Small intestine (tissue), 7 donors: Measurements from ENCODE around the gene ACVR1. TPM values are rescaled to one million over a fixed set of nuclear protein-coding genes. Genes with fewer than 3 reads are reported as not detected.
A peak's percentile ranks its signal among the peaks of the same experiment; 100 is the strongest.

ENCODE experiments used
- DNase-seq, 2 donors: peaks; one replicate each; pipeline versions ENCODE4 v3.0.0 to v3.0.0-alpha.2; 2013
- FAIRE-seq: peaks from 2 replicates; lab custom pipeline; 2012; peaks lifted over from hg19 to GRCh38; lab: Jason Lieb, UNC
- H3K27ac ChIP-seq, 3 donors: one replicate each; pipeline ENCODE4 v1.5.1; 2013; ENCODE audit warnings: low read length in 2 of 3, mild to moderate bottlenecking in 2 of 3, control low read depth in 1 of 3, inconsistent platforms in 1 of 3, low read depth in 1 of 3, moderate library complexity in 1 of 3
- H3K27me3 ChIP-seq, 3 donors: one replicate each; pipeline ENCODE4 v1.6.1; 2013; ENCODE audit warnings: low read length in 3 of 3, inconsistent platforms in 1 of 3; ENCODE audit not compliant: control insufficient read depth in 3 of 3, insufficient read depth in 3 of 3
- H3K36me3 ChIP-seq, 3 donors: one replicate each; pipeline ENCODE4 v1.6.1; 2013; ENCODE audit warnings: low read length in 3 of 3, inconsistent platforms in 1 of 3, low read depth in 1 of 3, mild to moderate bottlenecking in 1 of 3, moderate library complexity in 1 of 3; ENCODE audit not compliant: control insufficient read depth in 3 of 3, insufficient read depth in 2 of 3
- H3K4me1 ChIP-seq, 3 donors: one replicate each; pipeline ENCODE4 v1.6.1; 2013; ENCODE audit warnings: low read length in 2 of 3, inconsistent platforms in 1 of 3, low read depth in 1 of 3, mild to moderate bottlenecking in 1 of 3, moderate library complexity in 1 of 3; ENCODE audit not compliant: control insufficient read depth in 3 of 3, insufficient read depth in 2 of 3
- H3K4me3 ChIP-seq, 3 donors: one replicate each; pipeline ENCODE4 v1.5.1; 2013; ENCODE audit warnings: low read length in 3 of 3, control low read depth in 1 of 3, inconsistent platforms in 1 of 3, low read depth in 1 of 3, mild to moderate bottlenecking in 1 of 3, moderate library complexity in 1 of 3
- H3K9me3 ChIP-seq, 2 donors: one replicate each; pipeline ENCODE4 v1.6.1; 2013; ENCODE audit warnings: low read depth in 1 of 2, low read length in 1 of 2; ENCODE audit not compliant: control insufficient read depth in 2 of 2, insufficient read depth in 1 of 2
- WGBS, 3 donors: extraction: QIAGEN DNeasy Blood & Tissue Kit; methylation state at CpG; one replicate each; pipeline ENCODE4 v1.1.7; 2013; 5-methylcytosine and 5-hydroxymethylcytosine counted together
- polyA plus RNA-seq, 4 donors: library from polyadenylated mRNA; stranded (reverse) in 3 of 4; unstranded in 1 of 4; fragments of 200-250 nt in 3 of 4; fragments of 120-200 nt in 1 of 4; gene quantifications; one replicate each; pipeline versions ENCODE4 v1.2.1 to v1.2.3, GENCODE V29; 2013
- donor health status: healthy with polysubstance abuse.
- donor health status: control.
- donor health status: control.
- donor health status: Bipolar disorder and iron deficiency.
- donor health status: healthy.

Gene ACVR1
- polyA plus RNA-seq, 4 donors, result 2.2 to 19.6 (median 8.4) TPM

- WGBS, 3 donors, result 9 to 36% (median 20%) methylated on average over 13 of the region's 13 CpGs
- peak overlapping the region in 1 of 3 donors; percentile 16 for H3K4me3 ChIP-seq
- H3K27ac ChIP-seq, result peak overlapping the region; percentile 84 to 87 (median 84)
- H3K4me1 ChIP-seq, result peaks cover 9 to 61% (median 28%) of the 10 kb centered on the region in 3 donors
- DNase-seq (peak; percentile 67 to 73), FAIRE-seq (no peak)
- H3K9me3 ChIP-seq, result no peaks in the 10 kb centered on the region
- H3K27me3 ChIP-seq, result no peaks in the 10 kb centered on the region
- peaks cover 0 to 10% (median 2%) of the 10 kb centered on the region in 3 donors for H3K36me3 ChIP-seq
Observed at GRCh38 chr2:157837851-157838441, 38.2 kb downstream of the ACVR1 start.

GRCh38 chr2:157836531-157836930 lies 39.6 kb downstream of the ACVR1 start:
- Histone ChIP-seq H3K27me3 (no peaks in the 10 kb centered on the region), H3K9me3 (no peaks in the 10 kb centered on the region), H3K4me1 (peaks cover 6 to 54% (median 31%) of the 10 kb centered on the region in 3 donors), H3K36me3 (peaks cover 0 to 10% (median 2%) of the 10 kb centered on the region in 3 donors), H3K4me3 (no peak overlapping the region), H3K27ac (peak overlapping the region; percentile 27 to 84 (median 67))
- FAIRE-seq (no peak), DNase-seq (peak; percentile 73 to 87)
- 42 to 70% (median 68%) methylated on average over 3 of the region's 3 CpGs for WGBS, 3 donors

GRCh38 chr2:157835425-157835824 lies 40.7 kb downstream of the ACVR1 start:
- DNase-seq, result no peak
- Histone ChIP-seq H3K27me3 (no peaks in the 10 kb centered on the region), H3K27ac (no peak overlapping the region), H3K36me3 (peaks cover 0 to 10% (median 2%) of the 10 kb centered on the region in 3 donors), H3K4me1 (peaks cover 6 to 51% (median 22%) of the 10 kb centered on the region in 3 donors), H3K9me3 (no peaks in the 10 kb centered on the region), H3K4me3 (no peak overlapping the region)
- FAIRE-seq, result no peak
- WGBS, 3 donors, result 87 to 93% (median 89%) methylated on average over 1 of the region's 1 CpG

- H3K4me1 ChIP-seq, result peaks cover 6 to 47% (median 21%) of the 10 kb centered on the region in 3 donors
- H3K4me3 ChIP-seq, result no peak overlapping the region
- no peak overlapping the region for H3K27ac ChIP-seq
- FAIRE-seq (no peak), DNase-seq (no peak)
- H3K36me3 ChIP-seq, result peaks cover 0 to 10% (median 2%) of the 10 kb centered on the region in 3 donors
- no peaks in the 10 kb centered on the region for H3K27me3 ChIP-seq
- no peaks in the 10 kb centered on the region for H3K9me3 ChIP-seq
- 88 to 96% (median 95%) methylated on average over 4 of the region's 4 CpGs for WGBS, 3 donors
Observed at GRCh38 chr2:157835006-157835405, 41.1 kb downstream of the ACVR1 start.

- H3K27ac ChIP-seq, result no peak overlapping the region
- FAIRE-seq, result no peak
- peaks cover 0 to 8% (median 2%) of the 10 kb centered on the region in 3 donors for H3K36me3 ChIP-seq
- no peak for DNase-seq
- H3K4me1 ChIP-seq, result peaks cover 2 to 34% (median 13%) of the 10 kb centered on the region in 3 donors
- no peaks in the 10 kb centered on the region for H3K9me3 ChIP-seq
- no peaks in the 10 kb centered on the region for H3K27me3 ChIP-seq
- H3K4me3 ChIP-seq, result no peak overlapping the region
- WGBS, 3 donors, result 87 to 100% (median 94%) methylated on average over 1 of the region's 1 CpG
Observed at GRCh38 chr2:157833721-157834120, 42.4 kb downstream of the ACVR1 start.

- FAIRE-seq (no peak), DNase-seq (no peak)
- Histone ChIP-seq H3K27me3 (no peaks in the 10 kb centered on the region), H3K36me3 (peaks cover 0 to 8% (median 2%) of the 10 kb centered on the region in 3 donors), H3K27ac (peak overlapping the region in 2 of 3 donors; percentile 47 to 52), H3K9me3 (no peaks in the 10 kb centered on the region), H3K4me3 (no peak overlapping the region), H3K4me1 (peaks cover 0 to 19% (median 9%) of the 10 kb centered on the region in 3 donors)
- WGBS, 3 donors, result 83 to 87% (median 86%) methylated on average over 3 of the region's 3 CpGs
Observed at GRCh38 chr2:157831573-157832315, 44.4 kb downstream of the ACVR1 start.

GRCh38 chr2:157830696-157831570 lies 45.2 kb downstream of the ACVR1 start:
- Histone ChIP-seq H3K36me3 (peaks cover 0 to 11% (median 2%) of the 10 kb centered on the region in 3 donors), H3K4me1 (peaks cover 0 to 11% (median 3%) of the 10 kb centered on the region in 3 donors), H3K4me3 (no peak overlapping the region), H3K27ac (peak overlapping the region; percentile 3 to 47 (median 17)), H3K9me3 (no peaks in the 10 kb centered on the region), H3K27me3 (no peaks in the 10 kb centered on the region)
- WGBS, 3 donors, result 43 to 46% (median 43%) methylated on average over 2 of the region's 2 CpGs
- FAIRE-seq (no peak), DNase-seq (peak; percentile 71 to 80)

GRCh38 chr2:157830266-157830665 lies 45.9 kb downstream of the ACVR1 start:
- no peak for DNase-seq
- H3K27ac ChIP-seq, result peak overlapping the region in 1 of 3 donors; percentile 47

More at GRCh38 chr2:157830266-157830665, 45.9 kb downstream of the ACVR1 start:
- Histone ChIP-seq H3K36me3 (peaks cover 0 to 11% (median 2%) of the 10 kb centered on the region in 3 donors), H3K9me3 (no peaks in the 10 kb centered on the region), H3K4me3 (no peak overlapping the region), H3K4me1 (peaks cover 0 to 10% (median 2%) of the 10 kb centered on the region in 3 donors), H3K27me3 (no peaks in the 10 kb centered on the region)
- WGBS, 3 donors, result 54 to 83% (median 72%) methylated on average over 1 of the region's 1 CpG
- FAIRE-seq, result no peak
